Measurements from ENCODE around the gene URM1. TPM values are rescaled to one million over a fixed set of nuclear protein-coding genes. Genes with fewer than 3 reads are reported as not detected.

URM1 gene
- total RNA-seq, 2 experiments from 2014 or later, result 28.4 to 28.8 TPM

- Histone ChIP-seq H3K4me3 (ENCODE audit: low read length) (no peak overlapping the region), H3K9me3 (ENCODE audit: control insufficient read depth in 1 of 2, insufficient read depth in 1 of 2, low read length in 2 of 2) (no peaks in the 10 kb centered on the region), H3K36me3 (ENCODE audit: insufficient read depth, low read length) (peaks cover 24% of the 10 kb centered on the region), H3K27ac (ENCODE audit: low read depth in 1 of 2, low read length in 2 of 2) (no peak overlapping the region), H3K4me1 (ENCODE audit: insufficient read depth, low read length) (no peaks in the 10 kb centered on the region), H3K27me3 (ENCODE audit: control insufficient read depth in 1 of 2, insufficient read depth in 2 of 2, low read length in 2 of 2) (no peaks in the 10 kb centered on the region)
- TF ChIP-seq CTCF (IDR thresholded peaks at IDR 0.05), result no peak
- H3K27ac Mint-ChIP-seq, result no peak overlapping the region
- no peak overlapping the region for H3K4me3 Mint-ChIP-seq
- no peaks in the 10 kb centered on the region for H3K4me1 Mint-ChIP-seq (ENCODE audit: low read depth)
- peaks cover 37% of the 10 kb centered on the region for H3K36me3 Mint-ChIP-seq (ENCODE audit: low read depth)
- ChIA-PET POLR2A (no interaction called here), CTCF (no interaction called here)
- ATAC-seq (ENCODE audit: poor library complexity), result no peak
- peak in 1 of 14 experiments; percentile 13 for DNase-seq
- intact Hi-C loops (cut with DNase I, micrococcal nuclease), result no loop called here
- H3K27me3 Mint-ChIP-seq, result no peaks in the 10 kb centered on the region
- no peaks in the 10 kb centered on the region for H3K9me3 Mint-ChIP-seq
Measured at GRCh38 chr9:128355451-128355850, 15.7 kb upstream of the URM1 start.

GRCh38 chr9:128358090-128358489 lies 13.1 kb upstream of the URM1 start:
- DNase-seq (no peak), ATAC-seq (ENCODE audit: poor library complexity) (no peak)
- peaks cover 23% of the 10 kb centered on the region for H3K36me3 Mint-ChIP-seq (ENCODE audit: low read depth)
- no peak for TF ChIP-seq CTCF (IDR thresholded peaks at IDR 0.05)
- peaks cover 13% of the 10 kb centered on the region for H3K4me1 ChIP-seq (ENCODE audit: insufficient read depth, low read length)
- H3K9me3 Mint-ChIP-seq, result no peaks in the 10 kb centered on the region
- CTCF ChIA-PET, result interaction anchor here (0.6 kb wide), 1 partner anchor 54 kb away, joined by 5 read pairs; no protein-coding TSS in a partner anchor
- no peak overlapping the region for H3K27ac Mint-ChIP-seq
- POLR2A ChIA-PET, result no interaction called here
- no peak overlapping the region for H3K4me3 Mint-ChIP-seq
- H3K27ac ChIP-seq (ENCODE audit: low read depth in 1 of 2, low read length in 2 of 2), result no peak overlapping the region
- H3K4me3 ChIP-seq (ENCODE audit: low read length), result no peak overlapping the region
- H3K27me3 ChIP-seq (ENCODE audit: control insufficient read depth in 1 of 2, insufficient read depth in 2 of 2, low read length in 2 of 2), result no peaks in the 10 kb centered on the region
- H3K27me3 Mint-ChIP-seq, result no peaks in the 10 kb centered on the region
- H3K9me3 ChIP-seq (ENCODE audit: control insufficient read depth in 1 of 2, insufficient read depth in 1 of 2, low read length in 2 of 2), result no peaks in the 10 kb centered on the region
- H3K4me1 Mint-ChIP-seq (ENCODE audit: low read depth), result peaks cover 8% of the 10 kb centered on the region
- peaks cover 17% of the 10 kb centered on the region for H3K36me3 ChIP-seq (ENCODE audit: insufficient read depth, low read length)
- intact Hi-C loops (cut with DNase I, micrococcal nuclease), result no loop called here

- Mint-ChIP-seq H3K27me3 (no peaks in the 10 kb centered on the region), H3K4me1 (ENCODE audit: low read depth) (peaks cover 8% of the 10 kb centered on the region), H3K4me3 (no peak overlapping the region), H3K36me3 (ENCODE audit: low read depth) (peaks cover 19% of the 10 kb centered on the region), H3K27ac (no peak overlapping the region), H3K9me3 (no peaks in the 10 kb centered on the region)
- intact Hi-C loops (cut with DNase I, micrococcal nuclease), result no loop called here
- H3K36me3 ChIP-seq (ENCODE audit: insufficient read depth, low read length), result peaks cover 14% of the 10 kb centered on the region
- H3K27ac ChIP-seq (ENCODE audit: low read depth in 1 of 2, low read length in 2 of 2), result no peak overlapping the region
- no peak for TF ChIP-seq CTCF (IDR thresholded peaks at IDR 0.05)
- POLR2A ChIA-PET, result no interaction called here
- H3K4me3 ChIP-seq (ENCODE audit: low read length), result no peak overlapping the region
- no peak for ATAC-seq (ENCODE audit: poor library complexity)
- peaks cover 13% of the 10 kb centered on the region for H3K4me1 ChIP-seq (ENCODE audit: insufficient read depth, low read length)
- no peaks in the 10 kb centered on the region for H3K27me3 ChIP-seq (ENCODE audit: control insufficient read depth in 1 of 2, insufficient read depth in 2 of 2, low read length in 2 of 2)
- no peak for DNase-seq
- H3K9me3 ChIP-seq (ENCODE audit: control insufficient read depth in 1 of 2, insufficient read depth in 1 of 2, low read length in 2 of 2), result no peaks in the 10 kb centered on the region
- CTCF ChIA-PET, result interaction anchor here (0.6 kb wide), 1 partner anchor 54 kb away, joined by 5 read pairs; no protein-coding TSS in a partner anchor
Measured at GRCh38 chr9:128358861-128359260, 12.3 kb upstream of the URM1 start.

Data from CD4-positive, alpha-beta T cell (primary cell).